ENCODE data around the gene TFAP2A.
A peak's percentile ranks its signal among the peaks of the same experiment; 100 is the strongest.

TFAP2A gene

GRCh38 chr6:10412461-10413261 lies 2.2 kb downstream of the TFAP2A start:
- DNase-seq = no peak

- peak; percentile 24 for DNase-seq
Observed at GRCh38 chr6:10411971-10412460, 2.9 kb downstream of the TFAP2A start.

GRCh38 chr6:10411131-10411970 lies 3.5 kb downstream of the TFAP2A start:
- no peak for DNase-seq

GRCh38 chr6:10410207-10411050 lies 4.4 kb downstream of the TFAP2A start:
- no peak for DNase-seq

- no peak for DNase-seq
Observed at GRCh38 chr6:10409731-10410206, 5.1 kb downstream of the TFAP2A start.

- no peak for DNase-seq
Observed at GRCh38 chr6:10409233-10409721, 5.6 kb downstream of the TFAP2A start.

GRCh38 chr6:10408457-10408856 lies 6.4 kb downstream of the TFAP2A start:
- DNase-seq = no peak

GRCh38 chr6:10407674-10408054 lies 7.2 kb downstream of the TFAP2A start:
- DNase-seq = no peak

GRCh38 chr6:10407018-10407673 lies 7.7 kb downstream of the TFAP2A start:
- no peak for DNase-seq

- DNase-seq = no peak
Observed at GRCh38 chr6:10406556-10406955, 8.3 kb downstream of the TFAP2A start.

GRCh38 chr6:10405513-10405900 lies 9.4 kb downstream of the TFAP2A start:
- DNase-seq = no peak

GRCh38 chr6:10404799-10405512 lies 9.9 kb downstream of the TFAP2A start:
- DNase-seq = no peak

GRCh38 chr6:10404107-10404798 lies 10.6 kb downstream of the TFAP2A start:
- DNase-seq = peak; percentile 82

- DNase-seq = no peak
Observed at GRCh38 chr6:10403385-10404106, 11.3 kb downstream of the TFAP2A start.

- no peak for DNase-seq
Observed at GRCh38 chr6:10402648-10403311, 12.1 kb downstream of the TFAP2A start.

GRCh38 chr6:10401632-10402223 lies 13.1 kb downstream of the TFAP2A start:
- DNase-seq = no peak

GRCh38 chr6:10401004-10401536 lies 13.8 kb downstream of the TFAP2A start:
- DNase-seq = no peak

- DNase-seq = no peak
Observed at GRCh38 chr6:10400330-10400729, 14.5 kb downstream of the TFAP2A start.

- no peak for DNase-seq
Observed at GRCh38 chr6:10399451-10399850, 15.4 kb downstream of the TFAP2A start.

Measured in stimulated activated CD4-positive, alpha-beta T cell treated with anti-CD3 and anti-CD28 coated beads, Interleukin-4, amount 100 ng/mL, for 24 hours (primary cell).